HCT116 (cell line): Measurements from ENCODE around the gene SORT1.

Experiments
- CTCF ChIP-seq, 3 experiments: fragments of 200-600 bp in 1 of 3; sonication (generic) in 1 of 3; IDR thresholded peaks in 2 of 3; conservative IDR thresholded peaks in 1 of 3; 2 replicates each; pipeline ENCODE4 v1.5.1; 2012 to 2017; ENCODE audit warnings: low read depth in 2 of 3, low read length in 2 of 3, antibody characterized with exemption in 1 of 3, borderline replicate concordance in 1 of 3, control low read depth in 1 of 3, mild to moderate bottlenecking in 1 of 3, mixed read lengths in 1 of 3, mixed run types in 1 of 3, moderate library complexity in 1 of 3; ENCODE audit not compliant: insufficient read depth in 1 of 3
- JUND ChIP-seq: IDR thresholded peaks from 2 replicates; pipeline ENCODE4 v1.6.1; 2012
- POLR2AphosphoS5 ChIP-seq: IDR thresholded peaks from 2 replicates; pipeline ENCODE4 v1.6.1; 2011; ENCODE audit warnings: mild to moderate bottlenecking, low read depth, low read length, moderate library complexity
- RAD21 ChIP-seq: IDR thresholded peaks from 2 replicates; pipeline ENCODE4 v1.6.1; 2012; ENCODE audit warnings: low read depth, mild to moderate bottlenecking

- TF ChIP-seq CTCF (IDR thresholded peaks at IDR 0.05 in 2 of 3, conservative IDR thresholded peaks at IDR 0.05 in 1 of 3; ENCODE audit: borderline replicate concordance in 1 of 3, insufficient read depth in 1 of 3, low read depth in 2 of 3, low read length in 2 of 3) (no peak), POLR2AphosphoS5 (no peak), JUND (no peak), RAD21 (no peak)
These were observed 81.2 kb downstream of the SORT1 start for GRCh38 chr1:109316506-109316905.
